GM20000 (cell line): ENCODE results near the gene MMP21.

Source experiments
- DNase-seq: peaks from one replicate; pipeline ENCODE4 v3.0.0; 2012; ENCODE audit warnings: low spot score
- CTCF ChIP-seq: IDR thresholded peaks from 2 replicates; pipeline ENCODE4 v1.5.1; 2012; ENCODE audit warnings: mild to moderate bottlenecking, control low read depth; ENCODE audit errors: extremely low read depth, missing control alignments

MMP21 gene

GRCh38 chr10:125762692-125763648 lies 12.7 kb downstream of the MMP21 start:
- no peak for DNase-seq
- TF ChIP-seq CTCF, result no peak

DNA sequence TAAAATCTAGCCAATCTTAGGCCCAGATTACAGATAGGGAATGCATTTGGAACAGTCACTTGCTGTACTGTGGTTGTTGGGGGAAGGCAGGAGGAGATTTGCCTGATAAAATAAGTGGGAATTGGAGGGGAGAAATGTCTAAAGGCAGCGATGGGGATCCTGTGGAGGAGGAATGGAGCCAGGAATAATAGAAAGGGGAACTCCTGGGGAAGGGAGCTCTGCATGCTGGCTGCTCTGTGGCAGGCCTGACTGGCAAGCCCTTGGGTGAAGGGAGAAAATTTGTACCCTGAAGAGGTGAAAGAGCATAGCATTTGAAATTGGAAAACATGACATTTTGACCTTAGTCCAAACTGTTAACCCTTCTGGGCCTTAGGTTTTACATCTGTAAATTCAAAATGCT lies 13.7 kb downstream of the MMP21 start:
- TF ChIP-seq CTCF, result no peak
- DNase-seq, result no peak

- no peak for DNase-seq
- TF ChIP-seq CTCF, result no peak
These were observed 17.9 kb downstream of the MMP21 start for GRCh38 chr10:125757742-125758141.

GRCh38 chr10:125756853-125757487 lies 18.7 kb downstream of the MMP21 start:
- no peak for TF ChIP-seq CTCF
- DNase-seq, result no peak

GRCh38 chr10:125756196-125756595 lies 19.4 kb downstream of the MMP21 start:
- TF ChIP-seq CTCF, result no peak
- DNase-seq, result no peak

DNA sequence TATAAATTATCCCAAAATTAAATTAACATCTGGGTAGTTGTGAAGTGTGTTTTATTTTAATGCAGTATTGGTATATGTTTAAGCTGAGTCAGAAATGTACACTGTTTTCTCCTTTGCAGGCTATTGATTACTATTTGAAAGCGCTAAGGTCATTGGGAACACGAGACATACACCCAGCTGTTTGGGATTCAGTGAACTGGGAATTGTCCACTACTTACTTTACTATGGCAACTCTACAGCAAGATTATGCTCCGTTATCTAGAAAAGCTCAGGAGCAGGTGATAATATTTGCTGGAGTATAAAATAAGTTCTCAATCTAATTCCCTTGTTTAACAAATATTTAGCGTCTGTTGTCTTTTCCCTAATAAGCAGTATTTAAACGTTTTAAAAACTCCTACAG lies 28.2 kb downstream of the MMP21 start:
- no peak for TF ChIP-seq CTCF
- DNase-seq, result no peak

DNA sequence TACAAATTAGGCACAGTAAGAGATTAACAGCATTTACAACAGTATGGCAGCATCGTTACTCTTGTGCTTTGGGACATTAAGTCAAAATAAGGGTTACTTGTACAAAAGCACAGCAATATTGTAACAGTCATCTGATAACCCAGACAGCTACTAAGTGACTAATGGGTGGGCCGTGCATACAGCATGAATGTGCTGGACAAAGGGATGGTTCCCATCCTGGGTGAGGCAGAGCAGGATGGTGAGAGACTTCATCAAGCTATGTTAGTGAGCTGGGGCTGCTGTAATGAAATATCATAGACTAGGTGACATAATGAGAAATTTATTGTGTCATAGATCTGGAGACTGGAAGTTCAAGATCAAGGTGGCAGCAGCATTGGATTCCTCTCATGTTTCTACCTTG lies 30.7 kb downstream of the MMP21 start:
- DNase-seq, result no peak
- TF ChIP-seq CTCF, result no peak
